RPMI7951 (cell line): ENCODE results near the gene G6PC2. TPM values are rescaled to one million over a fixed set of nuclear protein-coding genes. Genes with fewer than 3 reads are reported as not detected.
A peak's percentile ranks its signal among the peaks of the same experiment; 100 is the strongest.
"Not testable (repeated sequence)": the region's sequence is repeated elsewhere in the genome, so short reads cannot be mapped to it uniquely, and the experiment has no call there.

ENCODE experiments used
- DNase-seq: peaks from one replicate; pipeline ENCODE4 v3.0.0-alpha.2; 2012; ENCODE audit warnings: low read depth
- total RNA-seq: library from RNA; depleted of rRNA; stranded (reverse); fragments of >200 nt; shearing (Covaris generic); gene quantifications from 2 replicates; pipeline ENCODE4 v1.2.3, GENCODE V29; 2014

G6PC2 gene
- total RNA-seq, 1 experiment from 2014 or later: not detected

DNA sequence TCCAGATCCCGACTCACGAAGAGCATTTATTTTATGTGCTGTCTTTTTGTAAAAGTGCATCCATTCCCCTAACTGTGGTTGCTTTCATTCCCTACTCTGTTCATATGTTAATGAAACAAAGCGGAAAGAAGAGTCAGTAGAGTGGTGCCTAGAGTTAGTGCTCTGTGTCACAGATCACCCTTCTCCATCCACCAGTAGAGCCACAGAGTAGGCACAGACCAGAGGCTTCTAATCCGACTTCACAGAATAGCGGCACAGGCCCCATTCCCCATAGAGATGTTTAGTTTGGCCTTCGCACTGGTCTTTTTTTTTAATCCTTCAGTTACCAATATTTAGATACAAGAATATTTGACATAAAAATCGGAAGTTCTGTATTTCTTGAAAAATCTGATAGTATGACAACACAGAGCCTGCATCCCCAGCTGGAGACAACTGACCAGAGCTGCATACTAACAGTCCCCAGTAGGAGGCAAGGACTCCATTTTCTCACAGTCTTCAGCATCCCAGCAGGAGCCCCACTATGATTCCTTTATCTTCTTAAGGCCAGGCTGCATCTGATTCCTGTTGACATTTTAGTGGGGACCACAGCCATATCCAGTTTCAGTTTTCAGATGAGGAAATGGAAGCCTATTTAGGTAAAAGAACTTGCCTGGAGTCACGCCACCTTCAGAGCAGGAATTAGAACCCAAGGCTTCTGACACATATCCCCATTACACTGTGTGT is 7.0 kb downstream of the G6PC2 start:
- DNase-seq: no peak

GRCh38 chr2:168910330-168910729 is 9.2 kb downstream of the G6PC2 start:
- DNase-seq: no peak

DNA sequence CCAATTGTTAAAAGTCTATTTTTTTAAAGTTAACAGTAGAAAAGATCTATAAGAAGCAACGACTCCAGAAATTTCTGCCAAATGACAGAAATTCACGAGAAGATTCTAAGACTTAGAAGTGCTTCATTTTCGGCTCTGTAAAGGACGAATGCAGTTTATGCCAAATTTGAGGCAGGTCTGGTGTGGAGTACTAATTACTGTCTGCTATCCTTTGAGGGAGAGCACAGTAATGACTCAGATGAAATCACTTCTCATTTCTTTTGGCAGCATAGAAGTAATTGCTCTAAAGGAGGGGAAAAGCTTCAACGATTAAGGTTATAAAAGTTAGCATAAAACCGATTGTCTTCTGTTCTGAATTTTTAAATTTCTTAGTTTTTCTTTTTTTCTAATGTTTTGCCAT is 11.4 kb downstream of the G6PC2 start:
- no peak for DNase-seq

- DNase-seq: peak; percentile 35
Measured at GRCh38 chr2:168912901-168913369, 11.8 kb downstream of the G6PC2 start.

DNA sequence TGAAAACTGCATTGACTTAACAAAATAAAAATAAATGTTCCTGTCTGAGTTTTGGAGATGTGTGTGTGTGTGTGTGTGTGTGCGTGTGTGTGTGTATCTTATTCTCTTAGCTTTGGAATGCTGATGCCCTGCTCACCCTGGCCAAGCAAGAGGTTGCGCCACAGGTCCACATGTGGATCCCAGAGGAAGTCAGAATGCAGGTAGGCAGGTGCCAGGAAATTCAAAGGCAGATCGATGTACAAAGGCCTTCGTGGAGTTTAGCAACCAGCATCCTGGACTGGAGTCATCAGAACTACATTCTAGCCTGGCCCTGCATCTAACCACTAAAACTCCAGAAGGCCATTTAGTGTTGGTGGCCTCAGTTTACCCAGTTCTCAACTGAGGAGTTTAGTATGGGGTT is 12.4 kb downstream of the G6PC2 start:
- DNase-seq: no peak

DNA sequence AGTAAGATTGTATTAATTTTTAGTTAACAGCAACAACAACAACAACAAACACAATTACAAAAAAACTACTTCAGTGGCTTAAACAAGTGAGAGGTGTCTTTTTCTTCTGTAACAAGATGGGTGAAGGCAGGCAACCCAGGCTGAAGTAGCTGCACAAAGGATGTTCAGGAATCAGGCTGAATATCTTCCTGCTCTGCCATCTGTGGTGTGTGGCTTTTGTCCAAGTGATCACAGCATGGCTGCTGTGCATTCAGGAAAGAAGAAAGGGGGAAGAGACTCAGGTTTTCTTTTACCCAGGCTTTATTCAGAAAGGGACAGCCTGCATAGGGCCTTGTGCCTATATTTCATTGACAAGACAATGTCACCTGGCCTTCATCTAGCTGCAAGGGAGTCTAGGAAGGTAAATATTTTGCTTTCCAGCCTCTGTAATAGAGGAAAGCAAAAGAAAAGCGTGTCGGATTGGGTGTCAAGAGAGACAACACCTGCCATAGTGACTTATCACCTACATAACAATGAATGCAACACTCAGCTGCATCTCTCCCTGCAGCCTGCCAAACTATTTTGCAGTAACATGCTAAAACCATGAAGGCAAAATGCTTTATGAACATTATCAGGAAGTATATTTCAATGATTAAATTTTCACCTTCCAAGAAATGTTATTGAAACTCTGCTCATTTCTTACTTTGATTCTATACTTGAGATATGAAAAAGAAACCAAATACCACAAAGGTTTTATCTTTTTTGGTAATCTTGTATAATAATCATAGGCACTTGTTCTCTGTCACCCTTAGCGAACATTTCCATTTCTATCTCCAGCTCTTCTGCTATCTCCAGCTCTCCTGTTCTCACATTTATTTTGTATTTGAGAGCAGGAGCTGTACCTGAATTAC is 14.6 kb downstream of the G6PC2 start:
- no peak for DNase-seq

- DNase-seq: no peak
Measured at GRCh38 chr2:168916331-168916675, 15.2 kb downstream of the G6PC2 start.

DNA sequence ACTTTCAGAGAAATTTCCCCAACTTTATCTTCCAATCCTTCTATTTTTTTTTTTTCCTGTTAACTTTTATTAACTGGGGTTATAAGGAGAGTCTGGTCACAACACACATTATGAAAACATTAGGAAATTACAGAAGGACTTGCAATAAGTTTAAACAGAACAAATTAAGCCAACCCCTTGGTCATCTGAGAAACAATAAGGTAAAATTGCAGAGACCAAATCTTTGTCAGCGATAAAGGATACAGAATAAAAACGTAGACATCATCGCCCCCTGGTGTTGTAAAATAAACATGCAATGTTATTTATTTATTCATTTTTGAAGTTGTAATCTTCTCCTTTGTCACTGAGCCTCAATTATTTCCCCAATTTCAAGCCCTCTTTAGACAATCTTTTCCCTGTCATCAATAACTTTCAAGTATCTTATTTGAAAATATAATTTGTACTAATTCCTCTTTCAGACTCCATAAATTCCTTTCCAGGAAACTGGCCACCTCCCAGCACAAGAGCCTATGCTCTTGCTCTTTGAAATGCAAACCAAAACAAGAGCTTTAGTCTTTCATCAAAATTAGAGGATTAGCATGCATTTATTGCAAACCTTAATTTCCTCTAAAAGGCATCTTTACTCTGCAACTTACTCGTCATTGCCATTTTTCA is 19.5 kb downstream of the G6PC2 start:
- DNase-seq: peak; percentile 36

DNA sequence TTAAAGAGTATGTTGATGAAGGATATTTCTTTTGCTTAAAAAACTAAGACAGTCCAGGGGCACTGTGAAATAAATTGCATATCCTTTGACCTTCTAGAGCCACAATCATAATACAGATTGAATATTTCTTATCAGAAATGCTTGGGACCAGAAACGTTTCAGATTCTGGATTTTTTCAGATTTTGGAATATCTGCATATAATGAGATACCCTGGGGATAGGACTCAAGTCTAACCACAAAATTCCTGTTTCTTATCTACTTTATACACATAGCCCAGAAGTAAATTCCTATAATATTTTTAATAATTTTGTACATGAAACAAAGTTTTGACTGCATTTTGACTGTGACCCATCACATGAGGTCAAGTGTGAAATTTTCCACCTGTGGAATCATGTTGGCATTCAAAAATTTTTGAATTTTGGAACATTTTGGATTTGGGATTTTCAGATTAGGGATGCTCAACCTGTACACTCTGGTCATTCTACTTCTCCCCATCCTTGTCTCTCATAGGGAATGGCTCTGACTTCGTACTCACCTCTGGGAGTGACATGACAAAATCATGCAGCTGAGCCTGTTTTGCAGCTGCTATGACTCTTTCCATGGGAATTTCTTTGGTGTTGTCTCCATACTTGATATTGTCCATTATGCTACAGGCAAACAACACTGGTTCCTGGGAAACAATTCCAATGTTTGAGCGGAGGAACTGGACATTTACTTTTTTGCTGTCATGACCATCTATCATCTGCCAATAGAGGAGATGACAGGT is 25.7 kb downstream of the G6PC2 start:
- no peak for DNase-seq

- no peak for DNase-seq
Measured at GRCh38 chr2:168928113-168928831, 27.2 kb downstream of the G6PC2 start.

DNA sequence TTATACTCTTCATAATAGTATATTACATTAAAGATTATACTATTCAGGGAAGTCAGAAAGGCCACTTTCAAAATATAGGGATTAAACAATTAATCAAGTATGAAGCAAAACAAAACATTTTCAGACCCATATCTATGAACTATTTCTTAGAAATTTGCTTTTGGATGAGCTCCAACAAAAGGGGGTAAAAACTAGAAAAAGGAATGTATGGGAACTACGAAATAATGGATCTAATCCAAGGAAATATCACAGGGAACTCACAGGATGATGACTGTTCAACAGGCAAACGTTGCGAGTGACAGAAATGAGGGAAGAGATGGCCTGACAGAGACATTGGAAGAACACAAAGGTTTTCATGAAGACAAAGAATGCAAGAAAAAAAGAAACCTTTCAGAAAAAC is 27.9 kb downstream of the G6PC2 start:
- DNase-seq: no peak

- DNase-seq: no peak
Measured at GRCh38 chr2:168930242-168930641, 29.2 kb downstream of the G6PC2 start.

- DNase-seq: not testable (repeated sequence)
Measured at GRCh38 chr2:168932174-168932573, 31.1 kb downstream of the G6PC2 start.

- no peak for DNase-seq
Measured at GRCh38 chr2:168934826-168935225, 33.7 kb downstream of the G6PC2 start.

DNA sequence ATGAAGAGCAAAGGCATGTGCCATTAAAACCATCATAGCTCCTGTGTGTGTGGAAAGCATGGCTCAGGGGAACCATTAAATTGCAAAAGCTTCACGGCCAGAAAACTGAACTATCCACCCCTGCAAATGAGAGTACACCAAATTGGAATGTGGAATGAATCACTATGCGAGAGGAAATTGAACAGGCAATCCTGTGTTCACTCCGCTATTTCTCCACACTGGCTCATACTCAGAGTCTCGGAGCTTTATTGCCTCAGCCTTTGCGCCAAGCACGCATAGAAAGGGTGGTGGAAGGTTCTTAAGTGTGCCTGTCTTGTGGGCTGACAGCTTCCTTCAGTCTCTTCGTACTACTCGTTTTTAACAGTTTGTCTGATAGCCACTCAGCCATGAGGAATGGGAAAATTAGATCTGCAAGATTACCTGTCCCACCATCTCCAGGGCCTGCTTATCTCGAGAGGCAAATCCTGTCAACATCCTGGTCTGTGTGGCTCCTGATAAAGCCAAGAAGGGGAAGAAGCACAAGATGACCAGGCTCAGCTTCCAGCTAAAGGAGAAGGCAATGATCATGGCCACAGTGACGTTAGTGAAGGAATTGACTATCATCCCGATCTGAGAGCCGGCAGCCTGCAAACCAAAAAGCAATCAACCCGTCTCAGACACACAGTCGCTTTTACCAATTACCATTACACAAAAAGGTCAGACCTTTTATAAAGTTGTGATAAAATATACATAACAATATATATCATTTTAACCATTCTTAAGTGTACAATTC is 34.9 kb downstream of the G6PC2 start:
- peak; percentile 62 for DNase-seq

DNA sequence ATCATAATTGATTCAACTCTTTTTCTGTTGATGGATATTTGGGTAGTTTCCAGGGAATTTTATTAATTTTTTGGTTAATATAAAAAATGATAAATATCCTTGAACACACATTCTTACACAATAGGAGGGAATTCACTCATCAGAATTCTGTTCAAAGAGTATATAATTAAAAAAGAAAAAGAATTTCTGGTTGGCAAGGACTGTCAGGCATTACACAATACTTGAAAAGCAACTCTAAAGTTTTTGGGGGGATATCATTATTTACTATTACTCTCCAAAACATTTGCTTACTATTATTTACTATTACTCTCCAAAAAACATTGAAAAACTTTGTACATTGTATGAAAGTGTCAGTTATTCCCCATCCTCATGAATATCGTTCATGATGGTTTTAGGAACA is 38.0 kb downstream of the G6PC2 start:
- DNase-seq: no peak

DNA sequence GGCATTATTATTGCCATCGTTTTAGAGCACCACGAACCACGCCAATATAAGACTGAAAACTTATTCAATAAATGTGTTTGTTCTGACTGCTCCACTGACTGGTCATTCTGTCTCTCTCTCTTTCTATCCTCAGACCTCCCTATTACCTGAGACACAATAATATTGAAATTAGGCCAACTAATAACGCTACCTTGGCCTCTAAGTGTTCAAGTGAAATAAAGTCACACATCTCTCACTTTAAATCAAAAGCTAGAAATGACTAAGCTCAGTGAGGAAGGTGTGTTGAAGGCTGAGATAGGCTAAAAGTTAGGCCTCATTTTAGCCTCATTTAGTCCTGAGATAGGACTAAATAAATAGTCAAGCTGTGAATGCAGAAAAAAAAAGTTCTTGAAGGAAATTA is 38.8 kb downstream of the G6PC2 start:
- DNase-seq: no peak

- no peak for DNase-seq
Measured at GRCh38 chr2:168941297-168941696, 40.2 kb downstream of the G6PC2 start.

GRCh38 chr2:168944065-168944464 is 43.0 kb downstream of the G6PC2 start:
- no peak for DNase-seq

DNA sequence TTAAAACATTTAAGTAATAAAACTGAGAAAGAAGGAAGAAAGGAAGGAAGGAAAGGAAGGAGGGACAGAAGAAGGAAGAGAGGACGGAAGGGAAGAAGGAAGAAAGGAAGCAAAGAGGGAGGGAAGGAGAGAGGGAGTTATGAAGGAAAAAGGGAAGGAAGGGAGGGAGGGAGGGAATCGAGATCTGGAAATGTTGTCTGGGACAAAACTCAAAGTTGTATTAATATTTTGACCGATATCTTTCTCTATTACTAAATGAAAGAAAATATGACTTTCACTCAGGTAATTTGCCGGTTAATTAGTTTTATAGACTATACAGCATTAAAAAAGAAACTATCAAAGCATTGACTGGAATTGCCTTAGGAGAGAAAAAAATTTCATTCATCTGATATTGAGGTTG is 44.4 kb downstream of the G6PC2 start:
- DNase-seq: no peak
